Mesenchymal stem cell (in vitro differentiated cells and primary cell): ENCODE results near the gene RAB11B.
"Not testable (repeated sequence)": the region's sequence is repeated elsewhere in the genome, so short reads cannot be mapped to it uniquely, and the experiment has no call there.

Experiments used
- DNase-seq: peaks from one replicate; pipeline ENCODE4 v3.0.0-alpha.2; 2013
- H2AFZ ChIP-seq: one replicate; pipeline ENCODE4 v1.6.1; 2013; ENCODE audit warnings: low read depth, mild to moderate bottlenecking, control low read depth, inconsistent platforms, low read length, moderate library complexity
- H2AK5ac ChIP-seq: 2 replicates; pipeline ENCODE4 v1.6.1; 2013; ENCODE audit warnings: low read length, moderate library complexity, mild to moderate bottlenecking, inconsistent platforms; ENCODE audit not compliant: severe bottlenecking
- H2BK120ac ChIP-seq: one replicate; pipeline ENCODE4 v1.6.1; 2013; ENCODE audit warnings: low read depth, mild to moderate bottlenecking, inconsistent platforms, low read length, moderate library complexity
- H2BK12ac ChIP-seq, 2 experiments: one replicate each; pipeline ENCODE4 v1.6.1; 2013; ENCODE audit warnings: inconsistent platforms in 2 of 2, low read length in 2 of 2, mild to moderate bottlenecking in 2 of 2, moderate library complexity in 2 of 2, control low read depth in 1 of 2
- H2BK15ac ChIP-seq: one replicate; pipeline ENCODE4 v1.6.1; 2013; ENCODE audit warnings: mild to moderate bottlenecking, low read depth, inconsistent platforms; ENCODE audit not compliant: poor library complexity, severe bottlenecking
- H2BK5ac ChIP-seq: 2 replicates; pipeline ENCODE4 v1.6.1; 2013; ENCODE audit warnings: low read depth, mild to moderate bottlenecking, low read length, control low read depth, inconsistent platforms; ENCODE audit not compliant: poor library complexity, severe bottlenecking
- H3K14ac ChIP-seq, 2 experiments: one replicate each; pipeline ENCODE4 v1.6.1; 2013; ENCODE audit warnings: inconsistent platforms in 2 of 2, low read length in 2 of 2, control low read depth in 1 of 2, mild to moderate bottlenecking in 1 of 2, moderate library complexity in 1 of 2
- H3K18ac ChIP-seq, 2 experiments: one replicate each; pipeline ENCODE4 v1.6.1; 2013; ENCODE audit warnings: inconsistent platforms in 2 of 2, low read length in 2 of 2, control low read depth in 1 of 2, low read depth in 1 of 2, mild to moderate bottlenecking in 1 of 2
- H3K23ac ChIP-seq, 2 experiments: one replicate each; pipeline ENCODE4 v1.6.1; 2013; ENCODE audit warnings: inconsistent platforms in 2 of 2, low read length in 2 of 2, mild to moderate bottlenecking in 2 of 2, moderate library complexity in 2 of 2, control low read depth in 1 of 2
- H3K27ac ChIP-seq: 2 replicates; pipeline ENCODE4 v1.5.1; 2013; ENCODE audit warnings: mild to moderate bottlenecking, moderate library complexity, low read length, control low read depth, inconsistent platforms; ENCODE audit not compliant: poor library complexity, severe bottlenecking
- H3K27me3 ChIP-seq, 2 experiments: 2 replicates each; pipeline versions ENCODE4 v1.6.1 to v1.7.0; 2013; ENCODE audit warnings: low read length in 2 of 2, mild to moderate bottlenecking in 2 of 2, moderate library complexity in 2 of 2, control low read depth in 1 of 2, inconsistent platforms in 1 of 2; ENCODE audit not compliant: control insufficient read depth in 1 of 2, insufficient read depth in 1 of 2
- H3K36me3 ChIP-seq, 2 experiments: 2 replicates each; pipeline versions ENCODE4 v1.6.1 to v1.7.0; 2013; ENCODE audit warnings: low read length in 2 of 2, control low read depth in 1 of 2, inconsistent platforms in 1 of 2, low read depth in 1 of 2, mild to moderate bottlenecking in 1 of 2; ENCODE audit not compliant: insufficient read depth in 2 of 2, control insufficient read depth in 1 of 2
- H3K4ac ChIP-seq, 2 experiments: one replicate each; pipeline ENCODE4 v1.6.1; 2013; ENCODE audit warnings: inconsistent platforms in 2 of 2, low read length in 2 of 2, mild to moderate bottlenecking in 2 of 2, moderate library complexity in 2 of 2, control low read depth in 1 of 2, low read depth in 1 of 2
- H3K4me1 ChIP-seq: 2 replicates; pipeline ENCODE4 v1.6.1; 2013; ENCODE audit warnings: low read depth, low read length, control low read depth; ENCODE audit not compliant: control insufficient read depth, insufficient read depth
- H3K4me2 ChIP-seq: 2 replicates; pipeline ENCODE4 v1.6.1; 2013; ENCODE audit warnings: low read length, mild to moderate bottlenecking, inconsistent platforms; ENCODE audit not compliant: poor library complexity, severe bottlenecking
- H3K4me3 ChIP-seq, 2 experiments: 2 replicates each; pipeline versions ENCODE4 v1.5.1 to v1.7.0; 2013; ENCODE audit warnings: low read length in 2 of 2, mild to moderate bottlenecking in 2 of 2, control low read depth in 1 of 2, low read depth in 1 of 2; ENCODE audit not compliant: insufficient read depth in 1 of 2
- H3K79me1 ChIP-seq: replicated peaks from 2 replicates; pipeline ENCODE4 v1.6.1; 2013; ENCODE audit warnings: mild to moderate bottlenecking, control low read depth, low read length, inconsistent platforms; ENCODE audit not compliant: poor library complexity, severe bottlenecking
- H3K9ac ChIP-seq: 2 replicates; pipeline ENCODE4 v1.7.0; 2013; ENCODE audit warnings: mild to moderate bottlenecking, low read length, moderate library complexity
- H3K9me3 ChIP-seq: 2 replicates; pipeline ENCODE4 v1.7.0; 2013; ENCODE audit warnings: mild to moderate bottlenecking, low read length; ENCODE audit not compliant: control insufficient read depth
- H4K8ac ChIP-seq: one replicate; pipeline ENCODE4 v1.6.1; 2013; ENCODE audit warnings: inconsistent platforms, mild to moderate bottlenecking, low read length, moderate library complexity
- H4K91ac ChIP-seq: one replicate; pipeline ENCODE4 v1.6.1; 2013; ENCODE audit warnings: mild to moderate bottlenecking, low read length, inconsistent platforms
- WGBS: methylation state at CpG from one replicate; pipeline ENCODE4 v1.1.7; 2013; ENCODE audit warnings: mixed read lengths; 5-methylcytosine and 5-hydroxymethylcytosine counted together

RAB11B gene

DNA sequence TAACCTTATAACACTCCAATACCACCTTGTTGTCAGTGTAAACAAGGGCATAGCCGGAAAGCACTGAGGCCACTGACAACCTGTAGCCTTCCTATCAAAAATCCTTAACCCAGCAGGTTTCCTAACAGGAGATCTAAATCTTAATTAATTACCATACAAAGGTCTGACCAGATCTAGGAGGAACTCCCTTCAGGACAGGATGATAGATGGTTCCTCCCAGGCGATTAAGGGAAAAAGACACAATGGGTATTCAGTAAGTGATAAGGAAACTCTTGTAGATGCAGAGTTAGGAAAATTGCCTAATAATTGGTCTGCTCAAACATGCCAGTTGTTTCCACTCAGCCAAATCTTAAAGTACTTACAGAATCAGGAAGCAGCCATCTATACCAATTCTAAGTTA, 5.1 kb upstream of the RAB11B start:
- WGBS = 100% methylated on average over 1 of the region's 2 CpGs
- not testable (repeated sequence) for H3K4me2 ChIP-seq, H4K8ac ChIP-seq, H3K9ac ChIP-seq, H2BK5ac ChIP-seq, H2BK15ac ChIP-seq, H2AK5ac ChIP-seq, H3K27me3 ChIP-seq, H3K23ac ChIP-seq, H2BK12ac ChIP-seq, H3K27ac ChIP-seq, H3K4me1 ChIP-seq, H2BK120ac ChIP-seq, H3K36me3 ChIP-seq, H2AFZ ChIP-seq, H3K9me3 ChIP-seq, H3K4ac ChIP-seq, H3K18ac ChIP-seq, H4K91ac ChIP-seq, H3K14ac ChIP-seq, DNase-seq, H3K79me1 ChIP-seq, H3K4me3 ChIP-seq

DNA sequence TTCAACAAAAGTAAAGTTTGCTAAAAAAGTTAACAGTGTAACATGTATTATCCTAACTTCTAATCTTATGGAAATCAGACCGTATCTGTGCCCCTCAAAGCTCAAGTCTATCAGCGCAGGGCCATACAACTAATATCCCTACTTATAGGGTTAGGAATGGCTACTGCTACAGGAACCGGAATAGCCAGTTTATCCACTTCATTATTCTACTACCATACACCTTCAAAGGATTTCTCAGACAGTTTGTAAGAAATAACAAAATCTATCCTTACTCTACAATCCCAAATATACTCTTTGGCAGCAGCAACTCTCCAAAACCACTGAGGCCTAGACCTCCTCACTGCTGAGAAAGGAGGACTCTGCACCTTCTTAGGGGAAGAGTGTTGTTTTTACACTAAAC, 4.6 kb upstream of the RAB11B start:
- not testable (repeated sequence) for H2BK5ac ChIP-seq, DNase-seq, H3K14ac ChIP-seq, H4K8ac ChIP-seq, H3K18ac ChIP-seq, H2BK12ac ChIP-seq, H3K23ac ChIP-seq, H2AFZ ChIP-seq, H3K4ac ChIP-seq, H3K4me1 ChIP-seq, H3K4me3 ChIP-seq, H4K91ac ChIP-seq, H2AK5ac ChIP-seq, H3K9ac ChIP-seq, H3K27me3 ChIP-seq, H3K27ac ChIP-seq, H3K4me2 ChIP-seq, H2BK120ac ChIP-seq, H3K9me3 ChIP-seq, H3K79me1 ChIP-seq, H3K36me3 ChIP-seq, H2BK15ac ChIP-seq
- WGBS = 94% methylated on average over 3 of the region's 3 CpGs

DNA sequence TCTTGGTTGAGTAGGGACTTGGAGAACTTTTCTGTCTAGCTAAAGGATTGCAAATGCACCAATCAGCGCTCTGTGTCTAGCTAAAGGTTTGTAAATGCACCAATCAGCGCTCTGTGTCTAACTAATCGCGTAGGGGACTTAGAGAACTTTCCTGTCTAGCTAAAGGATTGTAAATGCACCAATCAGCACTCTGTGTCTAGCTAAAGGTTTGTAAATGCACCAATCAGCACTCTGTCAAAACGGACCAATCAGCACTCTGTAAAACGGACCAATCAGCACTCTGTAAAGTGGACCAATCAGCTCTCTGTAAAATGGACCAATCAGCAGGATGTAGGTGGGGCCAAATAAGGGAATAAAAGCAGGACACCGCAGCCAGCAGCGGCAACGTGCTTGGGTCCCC, 3.7 kb upstream of the RAB11B start:
- not testable (repeated sequence) for H3K9me3 ChIP-seq, H3K36me3 ChIP-seq, H3K4me2 ChIP-seq, H3K4ac ChIP-seq, H3K14ac ChIP-seq, H4K8ac ChIP-seq, H2BK5ac ChIP-seq, H3K23ac ChIP-seq, H3K27me3 ChIP-seq, H3K4me1 ChIP-seq, H2AK5ac ChIP-seq, H2BK120ac ChIP-seq, H2AFZ ChIP-seq, H2BK15ac ChIP-seq, H3K4me3 ChIP-seq, H2BK12ac ChIP-seq, H3K27ac ChIP-seq, DNase-seq, H3K18ac ChIP-seq, H4K91ac ChIP-seq, H3K79me1 ChIP-seq, H3K9ac ChIP-seq
- WGBS = 84% methylated on average over 8 of the region's 9 CpGs

DNA sequence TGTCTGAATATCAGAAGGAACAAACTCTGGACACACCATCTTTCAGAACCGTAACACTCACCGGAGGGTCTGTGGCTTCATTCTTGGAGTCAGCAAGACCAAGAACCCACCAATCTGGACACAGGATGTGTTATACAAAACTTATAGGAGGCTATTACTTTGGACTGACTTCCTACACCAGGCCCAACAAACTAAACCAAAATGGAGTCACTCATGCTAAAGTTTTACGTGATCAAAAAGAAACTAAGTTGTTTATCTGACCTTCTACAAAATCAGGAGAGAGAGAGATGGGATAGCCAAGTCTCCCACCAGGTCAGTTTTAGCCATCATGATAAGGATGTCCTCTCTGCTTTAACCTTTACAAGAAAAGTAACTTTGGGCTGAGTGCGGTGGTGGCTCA, 3.2 kb upstream of the RAB11B start:
- H3K14ac ChIP-seq = no peak overlapping the region
- H3K4me1 ChIP-seq = peaks cover 12% of the 10 kb centered on the region
- no peak overlapping the region for H4K91ac ChIP-seq
- no peak overlapping the region for H2BK15ac ChIP-seq
- H3K4me2 ChIP-seq = no peak overlapping the region
- WGBS = 76% methylated on average over 3 of the region's 4 CpGs
- no peak overlapping the region for H4K8ac ChIP-seq
- H3K27me3 ChIP-seq = no peaks in the 10 kb centered on the region
- no peak overlapping the region for H3K4me3 ChIP-seq
- no peak overlapping the region for H2BK5ac ChIP-seq
- H2BK120ac ChIP-seq = no peak overlapping the region
- no peak overlapping the region for H2BK12ac ChIP-seq
- H3K18ac ChIP-seq = no peak overlapping the region
- H3K79me1 ChIP-seq = peaks cover 4% of the 10 kb centered on the region
- no peak overlapping the region for H2AFZ ChIP-seq
- no peak for DNase-seq
- H3K4ac ChIP-seq = no peak overlapping the region
- no peak overlapping the region for H2AK5ac ChIP-seq
- no peak overlapping the region for H3K9ac ChIP-seq
- H3K23ac ChIP-seq = no peak overlapping the region
- no peak overlapping the region for H3K27ac ChIP-seq
- H3K9me3 ChIP-seq = no peaks in the 10 kb centered on the region
- H3K36me3 ChIP-seq = peaks cover 6% of the 10 kb centered on the region in 2 experiments
